ENCODE data around the gene LRRC38.

DNA sequence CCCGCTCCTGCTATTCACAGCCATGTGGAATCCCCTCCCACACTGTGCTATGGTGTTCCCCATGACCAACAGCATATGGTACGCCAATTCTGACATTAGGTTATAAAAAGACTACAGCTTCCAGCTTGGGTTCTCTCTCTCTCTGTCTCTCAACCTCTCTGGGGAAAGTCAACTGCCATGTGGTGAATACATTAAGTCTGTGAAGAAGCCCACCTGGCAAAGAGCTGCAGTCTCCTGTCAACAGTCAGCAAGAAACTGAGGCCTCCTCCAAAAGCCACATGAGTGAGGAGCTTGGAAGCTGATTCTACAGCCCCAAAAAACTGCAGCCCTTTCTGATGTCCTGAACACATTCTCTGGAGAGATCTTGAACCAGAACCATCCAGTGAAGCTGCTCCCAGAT is 25.0 kb upstream of the LRRC38 start:
- TF ChIP-seq, protein P1, sequence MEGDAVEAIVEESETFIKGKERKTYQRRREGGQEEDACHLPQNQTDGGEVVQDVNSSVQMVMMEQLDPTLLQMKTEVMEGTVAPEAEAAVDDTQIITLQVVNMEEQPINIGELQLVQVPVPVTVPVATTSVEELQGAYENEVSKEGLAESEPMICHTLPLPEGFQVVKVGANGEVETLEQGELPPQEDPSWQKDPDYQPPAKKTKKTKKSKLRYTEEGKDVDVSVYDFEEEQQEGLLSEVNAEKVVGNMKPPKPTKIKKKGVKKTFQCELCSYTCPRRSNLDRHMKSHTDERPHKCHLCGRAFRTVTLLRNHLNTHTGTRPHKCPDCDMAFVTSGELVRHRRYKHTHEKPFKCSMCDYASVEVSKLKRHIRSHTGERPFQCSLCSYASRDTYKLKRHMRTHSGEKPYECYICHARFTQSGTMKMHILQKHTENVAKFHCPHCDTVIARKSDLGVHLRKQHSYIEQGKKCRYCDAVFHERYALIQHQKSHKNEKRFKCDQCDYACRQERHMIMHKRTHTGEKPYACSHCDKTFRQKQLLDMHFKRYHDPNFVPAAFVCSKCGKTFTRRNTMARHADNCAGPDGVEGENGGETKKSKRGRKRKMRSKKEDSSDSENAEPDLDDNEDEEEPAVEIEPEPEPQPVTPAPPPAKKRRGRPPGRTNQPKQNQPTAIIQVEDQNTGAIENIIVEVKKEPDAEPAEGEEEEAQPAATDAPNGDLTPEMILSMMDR (IDR thresholded peaks at IDR 0.05): no peak
- no peak for TF ChIP-seq POLR2A (IDR thresholded peaks at IDR 0.05)

Measured in lower leg skin (tissue), 3 donors.